H9 (cell line): ENCODE results near the gene BMPR2. TPM values are rescaled to one million over a fixed set of nuclear protein-coding genes. Genes with fewer than 3 reads are reported as not detected.
"Not testable (repeated sequence)": the region's sequence is repeated elsewhere in the genome, so short reads cannot be mapped to it uniquely, and the experiment has no call there.

Experiments
- DNase-seq: peaks from one replicate; pipeline ENCODE4 v3.0.0-alpha.2; 2017
- H2AFZ ChIP-seq: one replicate; pipeline ENCODE4 v1.6.1; 2013; ENCODE audit warnings: mild to moderate bottlenecking, low read length, control low read depth, moderate library complexity
- H2AK5ac ChIP-seq: 2 replicates; pipeline ENCODE4 v1.6.1; 2013; ENCODE audit warnings: low read length, control low read depth, mixed read lengths; ENCODE audit not compliant: insufficient read length
- H2BK120ac ChIP-seq: one replicate; pipeline ENCODE4 v1.6.1; 2013; ENCODE audit warnings: low read depth, mild to moderate bottlenecking, low read length, control low read depth, inconsistent platforms; ENCODE audit not compliant: poor library complexity, severe bottlenecking
- H2BK12ac ChIP-seq: 2 replicates; pipeline ENCODE4 v1.6.1; 2013; ENCODE audit warnings: low read length, control low read depth, mixed read lengths, low read depth; ENCODE audit not compliant: insufficient read length
- H2BK15ac ChIP-seq: 2 replicates; pipeline ENCODE4 v1.6.1; 2013; ENCODE audit warnings: low read depth, low read length, control low read depth
- H2BK20ac ChIP-seq: one replicate; pipeline ENCODE4 v1.6.1; 2013; ENCODE audit warnings: low read depth, mild to moderate bottlenecking, low read length, control low read depth, inconsistent platforms; ENCODE audit not compliant: poor library complexity, severe bottlenecking
- H2BK5ac ChIP-seq: 2 replicates; pipeline ENCODE4 v1.6.1; 2013; ENCODE audit warnings: low read length, control low read depth, mixed read lengths; ENCODE audit not compliant: insufficient read length
- H3K14ac ChIP-seq: 2 replicates; pipeline ENCODE4 v1.6.1; 2013; ENCODE audit warnings: low read length, control low read depth; ENCODE audit not compliant: insufficient read depth
- H3K18ac ChIP-seq: 2 replicates; pipeline ENCODE4 v1.6.1; 2013; ENCODE audit warnings: low read depth, mild to moderate bottlenecking, mixed read lengths, low read length, control low read depth; ENCODE audit not compliant: insufficient read length
- H3K23ac ChIP-seq: 2 replicates; pipeline ENCODE4 v1.6.1; 2013; ENCODE audit warnings: low read length, control low read depth, mixed read lengths, low read depth; ENCODE audit not compliant: insufficient read length
- H3K23me2 ChIP-seq: 2 replicates; pipeline ENCODE4 v1.6.1; 2013; ENCODE audit warnings: low read depth, mild to moderate bottlenecking, mixed read lengths, low read length, control low read depth; ENCODE audit not compliant: insufficient read length, poor library complexity, severe bottlenecking
- H3K27ac ChIP-seq: 2 replicates; pipeline ENCODE4 v1.5.1; 2013; ENCODE audit warnings: low read length, control low read depth, mixed read lengths, low read depth; ENCODE audit not compliant: insufficient read length
- H3K27me3 ChIP-seq: 2 replicates; pipeline ENCODE4 v1.6.1; 2013; ENCODE audit warnings: low read length, control low read depth, inconsistent platforms; ENCODE audit not compliant: insufficient read depth
- H3K4ac ChIP-seq: 2 replicates; pipeline ENCODE4 v1.6.1; 2013; ENCODE audit warnings: low read depth, mild to moderate bottlenecking, control low read depth, inconsistent platforms, low read length, moderate library complexity
- H3K4me1 ChIP-seq: 2 replicates; pipeline ENCODE4 v1.6.1; 2013; ENCODE audit warnings: low read length, control low read depth, inconsistent platforms; ENCODE audit not compliant: insufficient read depth
- H3K4me2 ChIP-seq: 2 replicates; pipeline ENCODE4 v1.6.1; 2013; ENCODE audit warnings: low read length, control low read depth, mixed read lengths; ENCODE audit not compliant: insufficient read length, insufficient read depth
- H3K56ac ChIP-seq: 2 replicates; pipeline ENCODE4 v1.6.1; 2013; ENCODE audit warnings: low read depth, mild to moderate bottlenecking, mixed read lengths, low read length, control low read depth; ENCODE audit not compliant: insufficient read length
- H3K79me1 ChIP-seq: 2 replicates; pipeline ENCODE4 v1.6.1; 2013; ENCODE audit warnings: low read depth, mild to moderate bottlenecking, moderate library complexity, low read length, control low read depth, inconsistent platforms; ENCODE audit not compliant: insufficient read depth, poor library complexity, severe bottlenecking
- H3K79me2 ChIP-seq: 2 replicates; pipeline ENCODE4 v1.6.1; 2013; ENCODE audit warnings: low read length, control low read depth, inconsistent platforms; ENCODE audit not compliant: insufficient read depth
- H3K9ac ChIP-seq: 2 replicates; pipeline ENCODE4 v1.6.1; 2013; ENCODE audit warnings: low read length, control low read depth, mixed read lengths; ENCODE audit not compliant: insufficient read length; ENCODE audit errors: extremely low read depth
- H3K9me3 ChIP-seq: one replicate; pipeline ENCODE4 v1.6.1; 2013; ENCODE audit warnings: low read depth, low read length, inconsistent platforms; ENCODE audit not compliant: control insufficient read depth
- H3T11ph ChIP-seq: one replicate; pipeline ENCODE4 v1.6.1; 2013; ENCODE audit warnings: mild to moderate bottlenecking, low read length, control low read depth, inconsistent platforms
- H4K20me1 ChIP-seq: one replicate; pipeline ENCODE4 v1.6.1; 2013; ENCODE audit not compliant: control insufficient read depth, insufficient read length, insufficient read depth
- H4K5ac ChIP-seq: 2 replicates; pipeline ENCODE4 v1.6.1; 2013; ENCODE audit warnings: low read depth, mild to moderate bottlenecking, mixed read lengths, low read length, control low read depth; ENCODE audit not compliant: insufficient read length
- H4K8ac ChIP-seq: replicated peaks from 2 replicates; pipeline ENCODE4 v1.6.1; 2013; ENCODE audit warnings: low read length, control low read depth, mixed read lengths, low read depth; ENCODE audit not compliant: insufficient read length
- H4K91ac ChIP-seq: 2 replicates; pipeline ENCODE4 v1.6.1; 2013; ENCODE audit warnings: low read depth, mild to moderate bottlenecking, moderate library complexity, mixed read lengths, low read length, control low read depth; ENCODE audit not compliant: insufficient read length
- H3K27ac Mint-ChIP-seq, 3 experiments: 2 replicates in 2 of 3; 3 replicates in 1 of 3; pipeline ENCODE4 v1.8.0; 2020 to 2021; ENCODE audit warnings: mixed read lengths in 3 of 3, mild to moderate bottlenecking in 1 of 3, moderate library complexity in 1 of 3
- H3K27me3 Mint-ChIP-seq: 2 replicates; pipeline ENCODE4 v1.8.0; 2021; ENCODE audit warnings: low read depth, mild to moderate bottlenecking, moderate library complexity, mixed read lengths
- H3K36me3 Mint-ChIP-seq, 3 experiments: 2 replicates in 2 of 3; 3 replicates in 1 of 3; pipeline ENCODE4 v1.8.0; 2020 to 2021; ENCODE audit warnings: low read depth in 3 of 3, mixed read lengths in 3 of 3; ENCODE audit not compliant: insufficient read depth in 1 of 3
- H3K4me1 Mint-ChIP-seq, 2 experiments: 2 replicates each; pipeline ENCODE4 v1.8.0; 2020; ENCODE audit warnings: mixed read lengths in 2 of 2
- H3K4me3 Mint-ChIP-seq, 2 experiments: 2 replicates in 1 of 2; 3 replicates in 1 of 2; pipeline ENCODE4 v1.8.0; 2020 to 2021; ENCODE audit warnings: mild to moderate bottlenecking in 2 of 2, mixed read lengths in 2 of 2, moderate library complexity in 1 of 2
- H3K9me3 Mint-ChIP-seq, 2 experiments: 2 replicates in 1 of 2; 3 replicates in 1 of 2; pipeline ENCODE4 v1.8.0; 2020; ENCODE audit warnings: mild to moderate bottlenecking in 2 of 2, mixed read lengths in 2 of 2, moderate library complexity in 1 of 2
- CTCF ChIP-seq: fragments of 200-600 bp; sonication (generic); conservative IDR thresholded peaks from 3 replicates; pipeline ENCODE4 v1.8.0; 2021; ENCODE audit warnings: antibody characterized with exemption, mild to moderate bottlenecking
- WGBS: extraction: QIAGEN DNeasy Blood & Tissue Kit; methylation state at CpG from one replicate; pipeline ENCODE4 v1.1.7; 2013; ENCODE audit warnings: missing lambda C conversion rate, low lambda C conversion rate, mixed read lengths; ENCODE audit not compliant: insufficient read length; ENCODE audit errors: extremely low coverage; 5-methylcytosine and 5-hydroxymethylcytosine counted together
- total RNA-seq: library from RNA; stranded (reverse); gene quantifications from 2 replicates; pipeline ENCODE4 v1.2.1, GENCODE V29; 2021

The BMPR2 gene
- total RNA-seq, 1 experiment from 2014 or later = 17.3 TPM

DNA sequence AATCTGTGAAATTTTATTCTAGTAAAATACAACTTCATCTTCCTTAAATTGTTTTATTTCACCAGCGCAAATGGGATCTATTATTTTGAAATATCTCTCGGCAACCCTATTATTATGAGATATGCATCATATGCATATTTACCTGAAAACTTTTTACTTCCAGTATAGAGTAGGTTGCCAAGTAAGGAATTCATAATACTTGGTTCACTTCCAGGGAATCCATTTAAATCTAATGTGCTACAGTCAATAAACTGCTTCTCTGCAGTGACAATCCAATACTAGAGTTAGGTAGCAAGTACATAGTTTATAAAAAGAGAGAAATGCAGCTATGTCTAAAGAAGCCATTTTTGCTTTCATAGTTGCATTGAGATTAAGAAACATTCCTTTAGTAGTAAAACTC is 169.8 kb downstream of the BMPR2 start:
- no peak overlapping the region for H4K5ac ChIP-seq
- H2AK5ac ChIP-seq = no peak overlapping the region
- Mint-ChIP-seq H3K9me3 (no peaks in the 10 kb centered on the region), H3K27me3 (no peaks in the 10 kb centered on the region), H3K4me3 (no peak overlapping the region), H3K4me1 (peaks cover 5 to 15% of the 10 kb centered on the region in 2 experiments), H3K36me3 (peaks cover 0 to 10% (median 0%) of the 10 kb centered on the region in 3 experiments; a peak in 2 of 7 replicates), H3K27ac (no peak overlapping the region)
- no peaks in the 10 kb centered on the region for H3K23me2 ChIP-seq
- H2BK12ac ChIP-seq = no peak overlapping the region
- no peaks in the 10 kb centered on the region for H3K4me1 ChIP-seq
- no peak overlapping the region for H3K9ac ChIP-seq
- no peak overlapping the region for H2AFZ ChIP-seq
- no peak overlapping the region for H3K4ac ChIP-seq
- H4K8ac ChIP-seq = no peak overlapping the region
- WGBS = no CpG with 5 or more reads among the region's 2 CpGs
- no peak overlapping the region for H2BK15ac ChIP-seq
- no peaks in the 10 kb centered on the region for H3K27me3 ChIP-seq
- H4K20me1 ChIP-seq = no peaks in the 10 kb centered on the region
- H4K91ac ChIP-seq = no peak overlapping the region
- H3K9me3 ChIP-seq = no peaks in the 10 kb centered on the region
- H3K27ac ChIP-seq = no peak overlapping the region
- H3K4me2 ChIP-seq = no peak overlapping the region
- H3K79me2 ChIP-seq = no peaks in the 10 kb centered on the region
- H2BK20ac ChIP-seq = no peak overlapping the region
- H3T11ph ChIP-seq = no peak overlapping the region
- DNase-seq = no peak
- no peak overlapping the region for H2BK120ac ChIP-seq
- H3K14ac ChIP-seq = no peak overlapping the region
- no peak overlapping the region for H3K23ac ChIP-seq
- no peak overlapping the region for H3K18ac ChIP-seq
- H3K56ac ChIP-seq = no peak overlapping the region
- no peak for TF ChIP-seq CTCF
- H2BK5ac ChIP-seq = no peak overlapping the region
- no peaks in the 10 kb centered on the region for H3K79me1 ChIP-seq

DNA sequence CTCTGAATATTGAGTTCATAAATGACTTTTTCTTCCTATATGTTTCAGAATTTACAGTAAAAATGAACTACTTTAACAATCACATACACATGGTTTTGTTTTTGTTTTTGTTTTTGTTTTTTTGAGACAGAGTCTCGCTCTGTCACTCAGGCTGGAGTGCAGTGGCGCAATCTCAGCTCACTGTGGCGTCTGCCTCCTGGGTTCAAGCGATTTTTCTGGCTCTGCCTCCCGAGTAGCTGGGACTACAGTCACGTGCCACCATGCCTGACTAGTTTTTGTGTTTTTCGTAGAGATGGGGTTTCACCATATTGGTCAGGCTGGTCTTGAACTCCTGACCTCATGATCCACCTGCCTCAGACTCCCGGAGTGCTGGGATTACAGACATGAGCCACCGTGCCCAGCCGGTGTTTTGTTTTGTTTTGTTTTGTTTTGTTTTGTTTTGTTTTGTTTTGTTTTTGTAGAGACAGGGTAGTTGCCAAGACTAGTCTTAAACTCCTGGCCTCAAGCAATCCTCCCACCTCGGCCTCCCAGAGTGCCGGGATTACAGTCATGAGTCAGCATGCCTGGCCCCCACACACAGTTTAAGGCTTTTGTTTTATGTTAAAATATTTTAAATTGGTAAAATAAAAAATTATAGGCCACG is 170.5 kb downstream of the BMPR2 start:
- H2BK5ac ChIP-seq, H4K8ac ChIP-seq, H3K79me1 ChIP-seq, H3K4me1 ChIP-seq, H3K9ac ChIP-seq, H3K56ac ChIP-seq, H3K23me2 ChIP-seq, H3T11ph ChIP-seq, H2BK15ac ChIP-seq, H3K9me3 ChIP-seq, H2BK12ac ChIP-seq, H2BK20ac ChIP-seq, H3K4me2 ChIP-seq, H4K5ac ChIP-seq, H2AK5ac ChIP-seq, H3K14ac ChIP-seq, H3K79me2 ChIP-seq, H3K36me3 Mint-ChIP-seq, H3K23ac ChIP-seq, H3K27me3 ChIP-seq, H4K20me1 ChIP-seq, H3K4ac ChIP-seq, H3K27me3 Mint-ChIP-seq, H3K27ac ChIP-seq, H3K4me3 Mint-ChIP-seq, H3K27ac Mint-ChIP-seq, H4K91ac ChIP-seq, H2AFZ ChIP-seq, DNase-seq, H2BK120ac ChIP-seq, H3K9me3 Mint-ChIP-seq, H3K18ac ChIP-seq: not testable (repeated sequence)
- H3K4me1 Mint-ChIP-seq = peaks cover 5 to 15% of the 10 kb centered on the region in 2 experiments
- no CpG with 5 or more reads among the region's 13 CpGs for WGBS
